IPS-NIHi11 (cell line): Measurements from ENCODE around the gene POTEJ.
A peak's percentile ranks its signal among the peaks of the same experiment; 100 is the strongest.
"Not testable (repeated sequence)": the region's sequence is repeated elsewhere in the genome, so short reads cannot be mapped to it uniquely, and the experiment has no call there.

ENCODE experiments used
- DNase-seq: peaks from one replicate; pipeline ENCODE4 v3.0.0; 2012; ENCODE audit warnings: mixed read lengths, low spot score

The POTEJ gene

DNA sequence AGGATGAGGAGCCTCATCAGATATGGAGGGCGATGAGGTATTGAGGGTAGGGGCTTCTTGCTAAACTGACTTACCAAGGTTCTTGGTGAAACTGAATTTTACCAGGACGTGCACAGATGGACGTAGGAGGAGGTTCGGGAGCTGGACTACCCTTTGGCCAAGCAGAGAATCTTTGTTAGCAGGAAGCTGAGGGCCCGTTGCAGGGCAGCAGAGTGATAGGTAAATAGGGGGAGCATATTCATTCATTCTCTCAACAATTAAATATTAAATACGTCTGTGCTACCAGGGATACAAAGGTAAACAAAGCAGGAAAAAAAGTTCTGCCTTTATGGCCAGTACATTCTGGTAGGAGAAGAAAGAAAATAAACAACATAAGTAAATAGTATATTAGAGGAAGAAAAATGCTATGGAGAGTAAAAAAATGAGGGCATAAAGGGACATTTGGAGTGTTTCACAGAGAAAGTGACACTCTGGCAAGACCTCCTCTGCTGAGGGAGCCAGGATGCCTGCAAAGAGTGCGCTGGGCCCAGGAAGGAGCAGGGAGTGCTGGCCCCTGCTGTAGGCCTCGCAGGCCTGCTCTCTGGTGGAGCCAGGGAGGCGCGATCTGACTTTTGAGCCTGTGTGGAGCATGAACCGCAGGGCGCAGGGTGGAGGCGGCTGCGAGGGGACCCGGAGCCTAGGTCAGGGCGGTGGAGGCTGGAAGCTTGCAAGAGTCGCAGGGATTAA lies 2.8 kb upstream of the POTEJ start:
- not testable (repeated sequence) for DNase-seq

DNA sequence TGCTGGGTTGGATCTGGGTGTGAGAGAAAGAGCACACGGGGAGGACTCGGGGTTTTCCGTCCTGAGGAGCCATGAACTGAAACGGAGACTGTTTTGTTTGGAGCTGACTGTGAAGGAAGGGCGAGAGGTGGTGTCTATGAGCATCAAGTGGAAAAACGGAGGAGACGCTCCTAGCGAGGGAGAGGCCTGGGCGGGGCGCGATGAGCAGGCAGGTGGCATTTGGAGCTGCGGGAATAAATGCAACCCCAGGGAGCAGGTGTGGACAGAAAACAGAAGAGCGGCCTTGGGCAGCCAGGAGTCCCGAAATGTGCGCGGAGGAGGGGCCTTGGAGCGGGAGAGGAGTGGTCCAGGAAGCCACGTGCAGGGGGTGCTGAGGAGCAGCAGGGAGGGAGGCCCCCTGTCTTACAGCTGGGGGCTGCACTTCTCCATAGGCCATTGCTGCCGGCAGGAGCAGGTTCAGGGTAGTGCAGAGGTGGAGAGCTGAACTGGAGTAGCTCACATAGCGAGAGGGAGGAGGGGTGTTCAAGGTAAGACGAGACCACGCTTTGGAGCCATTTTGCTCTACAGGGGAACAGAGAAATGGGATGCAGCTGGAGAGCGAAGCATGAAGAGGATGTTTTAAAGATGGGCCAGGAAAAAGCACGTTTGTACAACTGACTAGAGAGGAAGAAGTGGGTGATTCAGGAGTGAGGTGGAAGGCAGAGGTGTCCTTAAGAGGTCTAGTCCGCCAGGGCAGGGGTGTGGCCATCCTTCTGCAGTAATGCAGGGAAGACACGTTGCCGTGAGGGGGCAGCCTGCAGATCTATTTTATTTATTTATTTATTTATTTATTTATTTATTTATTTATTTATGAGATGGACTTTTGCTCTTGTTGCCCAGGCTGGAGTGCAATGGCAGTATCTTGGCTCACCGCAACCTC lies 2.0 kb upstream of the POTEJ start:
- not testable (repeated sequence) for DNase-seq

DNA sequence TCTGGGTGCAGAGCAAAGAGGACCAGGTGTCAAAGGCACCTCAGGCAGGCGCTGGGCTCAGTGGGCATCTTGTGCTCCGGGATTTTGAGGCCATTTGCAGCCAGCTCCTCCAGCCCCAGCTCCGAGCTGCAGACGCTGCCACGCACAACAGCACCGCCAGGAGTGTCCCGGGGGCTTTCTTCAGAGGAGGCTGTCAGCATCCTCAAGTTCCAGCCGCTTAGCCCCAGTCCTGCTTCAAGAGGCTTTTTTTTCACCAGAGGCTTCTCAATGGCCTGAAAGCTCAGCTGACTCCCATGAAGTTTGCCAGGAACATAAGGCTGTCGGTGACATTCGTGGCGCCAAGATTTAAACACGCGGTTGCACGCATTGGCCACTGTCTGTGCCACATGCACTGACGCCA lies 754 bp upstream of the POTEJ start:
- not testable (repeated sequence) for DNase-seq

DNA sequence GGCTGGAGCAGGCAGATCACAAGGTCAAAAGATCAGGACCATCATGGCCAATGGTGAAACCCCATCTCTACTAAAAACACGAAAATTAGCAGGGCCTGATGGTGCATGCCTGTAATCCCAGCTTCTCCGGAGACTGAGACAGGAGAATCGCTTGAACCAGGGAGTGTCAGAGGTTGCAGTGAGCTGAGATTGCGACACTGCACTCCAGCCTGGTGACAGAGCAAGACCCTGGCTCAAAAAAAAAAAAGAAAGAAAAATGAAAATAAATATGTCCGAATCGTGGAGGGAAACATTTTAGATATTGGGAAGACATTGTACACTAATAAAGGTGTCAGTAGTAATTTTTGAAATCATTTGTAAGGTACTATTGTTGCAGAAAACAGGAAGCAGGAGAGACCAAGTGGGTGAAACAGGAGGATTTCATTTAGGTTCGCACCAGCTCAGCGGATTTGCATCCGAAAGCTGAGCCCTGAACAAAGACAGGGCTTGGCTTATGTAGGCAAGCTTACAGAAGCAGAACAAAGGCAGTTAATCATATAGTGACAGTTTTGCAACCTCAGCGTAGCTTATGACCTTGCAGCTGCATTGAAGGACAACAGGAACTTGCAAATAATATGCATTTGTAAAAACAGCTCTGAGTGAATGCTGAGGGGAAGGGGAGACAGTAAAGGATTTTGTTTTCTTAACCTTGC lies 17.7 kb downstream of the POTEJ start:
- DNase-seq, result not testable (repeated sequence)

DNA sequence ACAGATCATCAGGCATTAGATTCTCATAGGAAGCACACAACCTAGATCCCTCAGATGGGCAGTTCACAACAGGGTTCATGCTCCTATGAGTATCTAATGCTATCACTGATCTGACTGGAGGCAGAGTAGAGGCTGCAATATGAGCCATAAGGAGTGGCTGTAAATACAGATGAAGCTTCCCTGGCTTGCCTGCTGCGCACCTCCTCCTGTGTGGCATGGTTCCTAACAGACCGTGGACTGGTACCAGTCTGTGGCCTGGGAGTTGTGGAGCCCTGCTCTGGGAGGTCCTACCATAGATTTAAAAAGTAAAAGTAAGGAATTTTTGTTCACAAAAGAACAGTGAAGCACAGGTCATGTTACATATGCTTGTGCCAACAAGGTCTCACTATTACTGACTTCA lies 27.7 kb downstream of the POTEJ start:
- not testable (repeated sequence) for DNase-seq

DNA sequence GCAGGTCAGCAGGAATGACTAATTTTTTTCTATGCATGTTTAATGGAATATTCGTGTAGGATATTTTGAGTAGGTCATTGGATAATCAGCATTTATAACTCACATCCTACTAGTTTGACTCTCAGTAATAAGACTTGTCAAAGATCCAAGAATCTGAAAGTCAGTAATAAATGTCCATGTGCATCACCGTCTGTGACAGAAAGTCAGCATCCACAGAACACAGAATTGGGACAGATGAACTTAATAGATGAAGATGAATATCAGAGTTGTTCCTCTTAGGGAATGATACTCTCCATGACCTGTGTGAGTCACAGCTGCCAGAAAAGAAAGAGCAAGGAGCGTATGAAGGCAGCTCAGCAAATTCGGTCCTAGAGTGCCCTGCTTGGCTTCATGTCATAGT lies 30.4 kb downstream of the POTEJ start:
- not testable (repeated sequence) for DNase-seq

DNA sequence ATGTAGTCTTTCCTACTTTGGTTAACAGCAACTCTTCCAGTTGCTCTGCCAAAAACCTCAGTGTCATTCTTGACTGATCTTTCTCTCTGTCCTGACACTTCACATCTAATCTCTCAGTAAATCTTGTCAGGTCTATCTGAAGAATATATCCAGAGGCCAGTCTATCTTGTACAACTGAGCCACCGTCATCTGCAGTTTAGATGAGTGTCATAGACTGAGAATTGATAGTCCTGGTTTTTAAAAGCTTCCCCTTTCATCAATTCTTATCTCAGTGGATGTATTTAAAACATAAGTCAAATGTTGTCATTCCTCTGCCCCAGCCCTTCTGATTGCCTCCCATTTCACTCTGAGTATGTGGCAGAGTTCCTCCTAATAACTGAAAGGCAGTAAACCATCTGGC lies 38.0 kb downstream of the POTEJ start:
- not testable (repeated sequence) for DNase-seq

DNA sequence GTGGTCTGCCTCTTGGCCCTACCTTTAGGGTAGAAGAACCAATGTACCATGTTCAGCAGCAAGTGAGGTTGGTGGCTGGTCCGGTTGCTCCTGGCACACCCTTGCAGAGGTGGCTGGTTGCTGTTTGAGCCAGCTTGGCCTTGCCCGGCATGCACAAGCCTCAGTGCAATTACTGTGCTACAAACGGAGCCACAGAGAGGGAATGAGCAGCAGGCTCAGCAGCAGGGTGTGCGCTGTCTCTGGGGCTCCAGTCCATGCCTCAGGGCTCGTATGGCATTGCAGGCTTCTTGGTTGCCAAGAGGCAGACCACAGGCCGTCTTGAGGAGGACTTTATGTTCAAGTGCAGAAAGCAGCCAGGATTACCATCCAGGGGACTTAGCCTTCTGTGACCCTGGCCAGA lies 53.3 kb downstream of the POTEJ start:
- DNase-seq, result not testable (repeated sequence)

DNA sequence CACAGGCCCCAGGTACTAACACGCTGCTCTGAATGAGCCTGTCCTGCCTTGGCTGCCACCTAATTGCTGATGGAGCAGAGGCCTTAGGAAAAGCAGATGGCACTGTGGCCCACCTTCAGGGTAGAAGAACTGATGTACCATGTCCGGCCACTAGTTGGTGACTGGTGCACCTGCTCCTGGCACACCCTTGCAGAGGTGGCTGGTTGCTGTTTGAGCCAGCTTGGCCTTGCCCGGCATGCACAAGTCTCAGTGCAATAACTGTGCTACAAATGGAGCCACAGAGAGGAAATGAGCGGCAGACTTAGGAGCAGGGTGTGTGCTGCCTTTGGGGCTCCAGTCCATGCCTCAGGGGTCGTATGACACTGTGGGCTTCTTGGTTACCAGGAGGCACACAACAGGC lies 54.4 kb downstream of the POTEJ start:
- DNase-seq, result not testable (repeated sequence)

DNA sequence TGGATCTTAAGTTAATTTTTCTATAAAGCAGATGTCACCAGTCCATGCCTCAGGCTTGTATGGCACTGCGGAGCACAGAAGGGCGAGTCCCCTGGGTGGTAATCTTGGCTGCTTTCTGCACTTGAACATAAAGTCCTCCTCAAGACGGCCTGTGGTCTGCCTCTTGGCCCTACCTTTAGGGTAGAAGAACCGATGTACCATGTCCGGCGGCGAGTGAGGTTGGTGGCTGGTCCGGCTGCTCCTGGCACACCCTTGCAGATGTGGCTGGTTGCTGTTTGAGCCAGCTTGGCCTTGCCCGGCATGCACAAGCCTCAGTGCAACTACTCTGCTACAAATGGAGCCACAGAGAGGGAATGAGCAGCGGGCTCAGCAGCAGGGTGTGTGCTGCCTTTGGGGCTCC lies 56.3 kb downstream of the POTEJ start:
- DNase-seq, result not testable (repeated sequence)

DNA sequence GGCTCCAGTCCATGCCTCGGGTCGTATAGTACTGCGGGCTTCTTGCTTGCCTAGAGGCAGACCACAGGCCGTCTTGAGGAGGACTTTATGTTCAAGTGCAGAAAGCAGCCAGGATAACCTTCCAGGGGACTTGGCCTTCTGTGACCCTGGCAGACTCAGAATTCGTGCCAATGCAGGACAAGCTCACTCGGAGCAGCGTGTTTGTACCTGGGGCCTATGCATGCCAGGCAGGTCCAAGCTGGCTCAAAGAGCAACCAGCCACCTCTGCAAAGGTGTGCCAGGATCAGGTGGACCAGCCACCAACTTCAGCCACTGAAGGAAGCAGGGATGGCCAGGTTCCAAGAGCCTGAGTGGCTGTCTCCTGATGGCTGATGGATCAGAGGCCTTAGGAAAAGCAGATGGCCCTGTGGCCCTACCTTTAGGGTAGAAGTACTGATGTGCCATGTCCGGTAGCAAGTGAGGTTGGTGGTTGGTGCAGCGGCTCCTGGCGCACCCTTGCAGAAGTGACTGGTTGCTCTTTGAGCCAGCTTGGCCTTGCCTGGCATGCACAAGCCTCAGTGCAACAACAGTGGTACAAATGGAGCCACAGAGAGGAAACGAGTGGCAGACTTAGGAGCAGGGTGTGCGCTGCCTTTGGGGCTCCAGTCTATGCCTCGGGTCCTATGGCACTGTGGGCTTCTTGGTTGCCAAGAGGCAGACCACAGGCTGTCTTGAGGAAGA lies 58.9 kb downstream of the POTEJ start:
- not testable (repeated sequence) for DNase-seq

DNA sequence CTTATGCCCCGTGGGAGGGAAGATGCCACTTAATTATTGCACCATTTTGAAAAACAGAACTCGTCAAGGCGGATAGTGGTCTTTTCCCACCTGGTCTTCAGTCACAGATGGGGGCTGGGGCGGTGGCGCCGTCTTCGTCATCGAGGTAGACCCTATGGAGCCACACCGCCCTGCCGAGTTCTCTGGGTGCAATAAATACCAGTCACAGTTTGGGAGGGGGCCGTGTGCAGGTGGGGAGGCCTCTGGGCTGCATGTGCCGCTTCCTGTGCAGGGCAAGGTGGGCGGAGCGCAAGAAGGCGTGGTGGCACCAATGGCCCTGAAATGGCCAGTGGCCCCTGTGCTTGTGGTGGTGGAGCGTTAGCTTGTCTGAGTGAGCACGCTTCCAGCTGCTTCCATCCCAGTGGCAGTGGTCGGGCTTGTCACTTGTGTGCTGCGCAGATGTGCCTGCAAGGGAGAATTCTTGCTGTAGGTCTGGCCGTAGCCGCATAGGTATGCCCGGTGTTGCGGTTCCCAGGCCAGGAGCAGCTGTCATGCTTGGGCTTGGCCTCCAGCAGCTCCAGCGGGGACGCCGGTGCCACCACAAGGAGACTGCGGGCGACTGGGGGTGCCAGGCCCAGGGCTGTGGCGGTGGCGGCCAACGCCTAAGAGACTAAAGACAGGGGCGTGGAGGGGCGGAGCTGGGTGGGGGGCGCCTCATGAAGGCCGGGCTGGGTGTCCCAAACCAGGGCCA lies 81.0 kb downstream of the POTEJ start:
- not testable (repeated sequence) for DNase-seq

DNA sequence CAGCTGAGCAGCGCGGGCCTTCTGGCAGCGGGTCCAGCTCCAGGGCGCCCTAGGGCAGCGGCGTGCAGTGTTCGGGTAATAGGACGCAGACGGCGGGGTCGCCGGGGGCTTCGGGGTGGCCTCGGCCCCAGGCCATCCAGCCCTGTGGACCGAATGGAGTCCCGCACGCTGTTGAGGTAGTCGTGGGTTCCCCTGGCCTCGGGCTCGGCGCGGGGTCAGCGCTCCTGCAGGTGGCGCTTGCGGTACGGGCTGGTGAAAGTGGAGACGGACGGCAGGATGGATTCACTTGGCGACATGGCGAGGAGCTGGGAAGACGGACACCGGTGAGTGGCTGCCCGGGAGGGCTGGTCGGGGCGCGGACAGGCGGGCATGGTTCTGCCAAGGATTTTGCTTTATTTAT lies 82.2 kb downstream of the POTEJ start:
- DNase-seq, result peak; percentile 33

DNA sequence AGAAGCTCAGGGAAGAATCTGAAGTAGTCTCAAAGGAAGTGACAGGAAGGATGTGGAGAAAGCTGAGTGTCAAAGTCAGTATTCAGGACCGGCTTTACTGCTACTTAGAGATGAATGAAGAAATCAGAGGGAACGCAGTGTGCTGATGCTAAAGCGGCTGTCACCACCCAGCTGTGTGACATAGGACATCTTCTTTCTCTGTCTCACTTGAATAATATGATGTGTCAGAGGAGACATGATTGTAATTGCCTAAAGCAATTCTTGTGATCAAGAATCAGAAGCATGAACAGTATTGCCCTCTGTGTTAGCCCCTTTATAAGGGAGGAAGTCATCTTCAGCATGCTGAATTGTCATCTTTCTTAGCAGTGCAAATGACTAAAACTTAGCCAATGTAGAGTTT lies 92.0 kb downstream of the POTEJ start:
- not testable (repeated sequence) for DNase-seq
